Measurements from ENCODE around the gene KCNG4.

The KCNG4 gene

GRCh38 chr16:84196727-84197394 is 43.0 kb downstream of the KCNG4 start:
- no peaks in the 10 kb centered on the region for H3K9me3 ChIP-seq (ENCODE audit: insufficient read depth, low read depth, low read length)
- no peak overlapping the region for H3K9ac ChIP-seq (ENCODE audit: low read depth, low read length, poor library complexity, severe bottlenecking)
- H3K36me3 ChIP-seq (ENCODE audit: insufficient read depth, low read length) = no peaks in the 10 kb centered on the region
- H3K27me3 ChIP-seq (ENCODE audit: insufficient read depth, low read length, poor library complexity, severe bottlenecking) = no peaks in the 10 kb centered on the region
- H3K4me3 ChIP-seq (ENCODE audit: low read length, poor library complexity, severe bottlenecking) = no peak overlapping the region
- H3F3A ChIP-seq (ENCODE audit: low read depth) = no peaks in the 10 kb centered on the region
- H3K4me2 ChIP-seq (ENCODE audit: low read depth, low read length, poor library complexity, severe bottlenecking) = no peak overlapping the region
- no peak overlapping the region for H2AFZ ChIP-seq (ENCODE audit: low read length)
- TF ChIP-seq EZH2phosphoT487 (IDR thresholded peaks at IDR 0.05; ENCODE audit: borderline replicate concordance) = no peak
- TF ChIP-seq, protein P1, sequence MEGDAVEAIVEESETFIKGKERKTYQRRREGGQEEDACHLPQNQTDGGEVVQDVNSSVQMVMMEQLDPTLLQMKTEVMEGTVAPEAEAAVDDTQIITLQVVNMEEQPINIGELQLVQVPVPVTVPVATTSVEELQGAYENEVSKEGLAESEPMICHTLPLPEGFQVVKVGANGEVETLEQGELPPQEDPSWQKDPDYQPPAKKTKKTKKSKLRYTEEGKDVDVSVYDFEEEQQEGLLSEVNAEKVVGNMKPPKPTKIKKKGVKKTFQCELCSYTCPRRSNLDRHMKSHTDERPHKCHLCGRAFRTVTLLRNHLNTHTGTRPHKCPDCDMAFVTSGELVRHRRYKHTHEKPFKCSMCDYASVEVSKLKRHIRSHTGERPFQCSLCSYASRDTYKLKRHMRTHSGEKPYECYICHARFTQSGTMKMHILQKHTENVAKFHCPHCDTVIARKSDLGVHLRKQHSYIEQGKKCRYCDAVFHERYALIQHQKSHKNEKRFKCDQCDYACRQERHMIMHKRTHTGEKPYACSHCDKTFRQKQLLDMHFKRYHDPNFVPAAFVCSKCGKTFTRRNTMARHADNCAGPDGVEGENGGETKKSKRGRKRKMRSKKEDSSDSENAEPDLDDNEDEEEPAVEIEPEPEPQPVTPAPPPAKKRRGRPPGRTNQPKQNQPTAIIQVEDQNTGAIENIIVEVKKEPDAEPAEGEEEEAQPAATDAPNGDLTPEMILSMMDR (conservative IDR thresholded peaks at IDR 0.05; ENCODE audit: low read length) = no peak
- no peaks in the 10 kb centered on the region for H3K9me2 ChIP-seq (replicated peaks; ENCODE audit: low read depth, low read length)
- no peaks in the 10 kb centered on the region for H3K4me1 ChIP-seq (ENCODE audit: insufficient read depth, low read length, poor library complexity, severe bottlenecking)
- no peaks in the 10 kb centered on the region for H4K20me1 ChIP-seq (ENCODE audit: insufficient read depth, low read length, poor library complexity, severe bottlenecking)
- H3K79me2 ChIP-seq (ENCODE audit: insufficient read depth, low read length) = no peaks in the 10 kb centered on the region

GRCh38 chr16:84196101-84196500 is 43.7 kb downstream of the KCNG4 start:
- H3K9ac ChIP-seq (ENCODE audit: low read depth, low read length, poor library complexity, severe bottlenecking) = no peak overlapping the region
- no peak overlapping the region for H3K4me2 ChIP-seq (ENCODE audit: low read depth, low read length, poor library complexity, severe bottlenecking)
- no peaks in the 10 kb centered on the region for H3K4me1 ChIP-seq (ENCODE audit: insufficient read depth, low read length, poor library complexity, severe bottlenecking)
- no peaks in the 10 kb centered on the region for H4K20me1 ChIP-seq (ENCODE audit: insufficient read depth, low read length, poor library complexity, severe bottlenecking)
- no peak overlapping the region for H2AFZ ChIP-seq (ENCODE audit: low read length)
- H3F3A ChIP-seq (ENCODE audit: low read depth) = no peaks in the 10 kb centered on the region
- no peaks in the 10 kb centered on the region for H3K9me2 ChIP-seq (replicated peaks; ENCODE audit: low read depth, low read length)
- TF ChIP-seq EZH2phosphoT487 (IDR thresholded peaks at IDR 0.05; ENCODE audit: borderline replicate concordance) = no peak
- TF ChIP-seq, protein P1 (conservative IDR thresholded peaks at IDR 0.05; ENCODE audit: low read length) = no peak
- no peaks in the 10 kb centered on the region for H3K79me2 ChIP-seq (ENCODE audit: insufficient read depth, low read length)
- H3K9me3 ChIP-seq (ENCODE audit: insufficient read depth, low read depth, low read length) = no peaks in the 10 kb centered on the region
- no peaks in the 10 kb centered on the region for H3K27me3 ChIP-seq (ENCODE audit: insufficient read depth, low read length, poor library complexity, severe bottlenecking)
- no peak overlapping the region for H3K4me3 ChIP-seq (ENCODE audit: low read length, poor library complexity, severe bottlenecking)
- no peaks in the 10 kb centered on the region for H3K36me3 ChIP-seq (ENCODE audit: insufficient read depth, low read length)

- Histone ChIP-seq H3K27me3 (ENCODE audit: insufficient read depth, low read length, poor library complexity, severe bottlenecking) (no peaks in the 10 kb centered on the region), H3K4me3 (ENCODE audit: low read length, poor library complexity, severe bottlenecking) (no peak overlapping the region), H2AFZ (ENCODE audit: low read length) (no peak overlapping the region), H3K4me2 (ENCODE audit: low read depth, low read length, poor library complexity, severe bottlenecking) (no peak overlapping the region), H3K9ac (ENCODE audit: low read depth, low read length, poor library complexity, severe bottlenecking) (no peak overlapping the region), H3K9me3 (ENCODE audit: insufficient read depth, low read depth, low read length) (no peaks in the 10 kb centered on the region), H3K4me1 (ENCODE audit: insufficient read depth, low read length, poor library complexity, severe bottlenecking) (no peaks in the 10 kb centered on the region), H3K9me2 (replicated peaks; ENCODE audit: low read depth, low read length) (no peaks in the 10 kb centered on the region), H3K79me2 (ENCODE audit: insufficient read depth, low read length) (no peaks in the 10 kb centered on the region), H3F3A (ENCODE audit: low read depth) (no peaks in the 10 kb centered on the region), H4K20me1 (ENCODE audit: insufficient read depth, low read length, poor library complexity, severe bottlenecking) (no peaks in the 10 kb centered on the region), H3K36me3 (ENCODE audit: insufficient read depth, low read length) (no peaks in the 10 kb centered on the region)
- TF ChIP-seq EZH2phosphoT487 (IDR thresholded peaks at IDR 0.05; ENCODE audit: borderline replicate concordance) = no peak
- TF ChIP-seq, protein P1 (conservative IDR thresholded peaks at IDR 0.05; ENCODE audit: low read length) = no peak
Observed at GRCh38 chr16:84195201-84196093, 44.4 kb downstream of the KCNG4 start.

All from Loucy (cell line).